DND-41 (cell line): ENCODE measurements around the gene TRIM2.
A peak's percentile ranks its signal among the peaks of the same experiment; 100 is the strongest.

Source experiments
- ATAC-seq: fragments of 200-7000 bp; cut with Tn5 transposase; 3 replicates; pipeline ENCODE4 v1.9.1; 2021; ENCODE audit warnings: low read depth; ENCODE audit not compliant: insufficient read depth
- DNase-seq: peaks from one replicate; pipeline ENCODE4 v3.0.0-alpha.2; 2020
- H2AFZ ChIP-seq: 2 replicates; pipeline ENCODE4 v1.6.0; 2012; ENCODE audit warnings: low read depth, low read length
- H3K27ac ChIP-seq: 2 replicates; pipeline ENCODE4 v1.5.1; 2012; ENCODE audit warnings: low read length, inconsistent platforms
- H3K27me3 ChIP-seq: fragments of 200-600 bp; sonication (generic); 2 replicates; pipeline ENCODE4 v1.6.0; 2012; ENCODE audit warnings: low read length, mild to moderate bottlenecking, inconsistent platforms; ENCODE audit not compliant: insufficient read depth, poor library complexity
- H3K36me3 ChIP-seq: 2 replicates; pipeline ENCODE4 v1.5.1; 2012; ENCODE audit warnings: low read length, inconsistent platforms; ENCODE audit not compliant: insufficient read depth
- H3K4me1 ChIP-seq: 2 replicates; pipeline ENCODE4 v1.5.1; 2012; ENCODE audit warnings: mild to moderate bottlenecking, low read length; ENCODE audit not compliant: insufficient read depth
- H3K4me2 ChIP-seq: 2 replicates; pipeline ENCODE4 v1.6.0; 2012; ENCODE audit warnings: mild to moderate bottlenecking, moderate library complexity, low read length, inconsistent platforms; ENCODE audit not compliant: insufficient read depth
- H3K4me3 ChIP-seq, 2 experiments: fragments of 200-600 bp in 1 of 2; shearing (Covaris generic) in 1 of 2; 2 replicates each; pipeline ENCODE4 v1.5.1; 2012 to 2016; ENCODE audit warnings: inconsistent platforms in 2 of 2, low read length in 2 of 2, mild to moderate bottlenecking in 2 of 2, low read depth in 1 of 2, moderate library complexity in 1 of 2
- H3K79me2 ChIP-seq: 2 replicates; pipeline ENCODE4 v1.6.0; 2012; ENCODE audit warnings: low read length, inconsistent platforms; ENCODE audit not compliant: insufficient read depth
- H3K9ac ChIP-seq: 2 replicates; pipeline ENCODE4 v1.6.0; 2012; ENCODE audit warnings: low read depth, mild to moderate bottlenecking, inconsistent platforms, low read length, moderate library complexity
- H3K9me3 ChIP-seq: 2 replicates; pipeline ENCODE4 v1.5.1; 2012; ENCODE audit warnings: low read length, moderate library complexity, mild to moderate bottlenecking, inconsistent platforms; ENCODE audit not compliant: insufficient read depth, severe bottlenecking
- H4K20me1 ChIP-seq: 2 replicates; pipeline ENCODE4 v1.6.0; 2012; ENCODE audit warnings: low read length; ENCODE audit not compliant: insufficient read depth
- EZH2 ChIP-seq: IDR thresholded peaks from 3 replicates; pipeline ENCODE4 v1.6.1; 2012; ENCODE audit warnings: borderline replicate concordance, low read depth, mild to moderate bottlenecking, moderate library complexity, low read length, inconsistent platforms; ENCODE audit not compliant: severe bottlenecking
- TF ChIP-seq, protein P1 (sequence below): IDR thresholded peaks from 2 replicates; pipeline ENCODE4 v1.5.1; 2012; ENCODE audit warnings: borderline replicate concordance, low read length, moderate library complexity, mild to moderate bottlenecking; ENCODE audit not compliant: poor library complexity, severe bottlenecking; ENCODE audit errors: extremely low read depth

The TRIM2 gene

GRCh38 chr4:153318696-153319320, 114.6 kb downstream of the TRIM2 start:
- H3K4me3 ChIP-seq: no peak overlapping the region
- DNase-seq: peak; percentile 28
- no peak overlapping the region for H2AFZ ChIP-seq
- H3K4me1 ChIP-seq: no peaks in the 10 kb centered on the region
- H3K27me3 ChIP-seq: no peaks in the 10 kb centered on the region
- H3K36me3 ChIP-seq: 0 out of 2 replicates have a peak, but pooled peaks cover 3% of the 10 kb centered on the region
- H3K9me3 ChIP-seq: no peaks in the 10 kb centered on the region
- H3K9ac ChIP-seq: no peak overlapping the region
- peak; percentile 88 for ATAC-seq
- no peak overlapping the region for H3K4me2 ChIP-seq
- H3K27ac ChIP-seq: no peak overlapping the region
- TF ChIP-seq, protein P1, sequence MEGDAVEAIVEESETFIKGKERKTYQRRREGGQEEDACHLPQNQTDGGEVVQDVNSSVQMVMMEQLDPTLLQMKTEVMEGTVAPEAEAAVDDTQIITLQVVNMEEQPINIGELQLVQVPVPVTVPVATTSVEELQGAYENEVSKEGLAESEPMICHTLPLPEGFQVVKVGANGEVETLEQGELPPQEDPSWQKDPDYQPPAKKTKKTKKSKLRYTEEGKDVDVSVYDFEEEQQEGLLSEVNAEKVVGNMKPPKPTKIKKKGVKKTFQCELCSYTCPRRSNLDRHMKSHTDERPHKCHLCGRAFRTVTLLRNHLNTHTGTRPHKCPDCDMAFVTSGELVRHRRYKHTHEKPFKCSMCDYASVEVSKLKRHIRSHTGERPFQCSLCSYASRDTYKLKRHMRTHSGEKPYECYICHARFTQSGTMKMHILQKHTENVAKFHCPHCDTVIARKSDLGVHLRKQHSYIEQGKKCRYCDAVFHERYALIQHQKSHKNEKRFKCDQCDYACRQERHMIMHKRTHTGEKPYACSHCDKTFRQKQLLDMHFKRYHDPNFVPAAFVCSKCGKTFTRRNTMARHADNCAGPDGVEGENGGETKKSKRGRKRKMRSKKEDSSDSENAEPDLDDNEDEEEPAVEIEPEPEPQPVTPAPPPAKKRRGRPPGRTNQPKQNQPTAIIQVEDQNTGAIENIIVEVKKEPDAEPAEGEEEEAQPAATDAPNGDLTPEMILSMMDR: peak; percentile 80
- no peak for TF ChIP-seq EZH2
- no peaks in the 10 kb centered on the region for H3K79me2 ChIP-seq
- no peaks in the 10 kb centered on the region for H4K20me1 ChIP-seq

- H3K9me3 ChIP-seq: no peaks in the 10 kb centered on the region
- H3K4me1 ChIP-seq: no peaks in the 10 kb centered on the region
- H3K27me3 ChIP-seq: no peaks in the 10 kb centered on the region
- H3K4me3 ChIP-seq: no peak overlapping the region
- ATAC-seq (no peak), DNase-seq (no peak)
- H2AFZ ChIP-seq: no peak overlapping the region
- H3K79me2 ChIP-seq: no peaks in the 10 kb centered on the region
- TF ChIP-seq EZH2: no peak
- TF ChIP-seq, protein P1: no peak
- H3K36me3 ChIP-seq: 0 out of 2 replicates have a peak, but pooled peaks cover 3% of the 10 kb centered on the region
- H3K27ac ChIP-seq: no peak overlapping the region
- no peak overlapping the region for H3K9ac ChIP-seq
- H4K20me1 ChIP-seq: no peaks in the 10 kb centered on the region
- H3K4me2 ChIP-seq: no peak overlapping the region
Measured at GRCh38 chr4:153322791-153323190, 118.5 kb downstream of the TRIM2 start.

- Histone ChIP-seq H4K20me1 (no peaks in the 10 kb centered on the region), H3K36me3 (0 out of 2 replicates have a peak, but pooled peaks cover 3% of the 10 kb centered on the region), H3K4me2 (no peak overlapping the region), H3K9me3 (no peaks in the 10 kb centered on the region), H3K27ac (no peak overlapping the region), H3K79me2 (no peaks in the 10 kb centered on the region), H2AFZ (no peak overlapping the region), H3K27me3 (no peaks in the 10 kb centered on the region), H3K4me1 (no peaks in the 10 kb centered on the region), H3K9ac (no peak overlapping the region), H3K4me3 (no peak overlapping the region)
- ATAC-seq: no peak
- TF ChIP-seq, protein P1: no peak
- no peak for TF ChIP-seq EZH2
- no peak for DNase-seq
Measured at GRCh38 chr4:153324046-153324445, 119.8 kb downstream of the TRIM2 start.
